Measurements from ENCODE around the gene LINGO3. TPM values are rescaled to one million over a fixed set of nuclear protein-coding genes. Genes with fewer than 3 reads are reported as not detected.

The LINGO3 gene
- total RNA-seq, 1 experiment from 2014 or later = not detected

DNA sequence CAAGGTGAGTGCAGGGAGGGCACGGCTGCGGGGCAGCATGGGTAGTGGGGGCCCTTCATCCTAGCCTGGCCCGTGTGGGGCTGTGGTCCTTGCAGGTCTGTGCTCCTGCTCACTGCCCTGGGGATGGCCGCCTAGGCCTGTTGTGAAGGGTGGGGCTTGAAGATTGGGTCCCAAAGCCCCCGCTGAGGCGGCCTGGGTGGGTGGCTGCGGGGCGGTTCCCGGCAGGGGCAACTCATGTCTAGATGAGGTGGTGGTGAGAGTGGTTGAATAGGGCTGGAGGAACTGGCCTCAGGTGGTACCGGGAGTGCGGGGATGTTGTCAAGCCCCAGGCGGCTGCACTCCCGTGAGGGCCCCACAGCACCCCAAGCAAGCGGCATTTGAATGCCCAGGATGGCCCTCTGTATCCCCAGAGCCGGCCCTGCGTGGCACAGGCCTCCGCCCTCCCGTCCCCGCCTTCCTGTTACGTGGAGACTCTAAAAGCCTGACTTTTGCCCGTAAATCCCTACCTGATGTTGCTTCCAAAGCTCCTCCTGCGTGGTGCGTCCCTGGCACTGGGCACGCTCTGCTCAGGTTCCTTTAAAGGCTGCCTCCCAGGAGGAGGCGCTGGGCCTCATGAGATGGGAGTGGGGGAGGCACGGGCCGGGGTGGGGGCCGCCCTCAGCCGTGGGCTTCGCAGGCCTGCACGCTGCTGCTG lies 35.5 kb upstream of the LINGO3 start:
- intact Hi-C loops (cut with micrococcal nuclease; ENCODE audit: unreplicated experiment) = no loop called here
- BruUV-seq (replicated peaks) = no TSS peak
- H3K27ac Mint-ChIP-seq (ENCODE audit: unreplicated experiment) = no peak overlapping the region
- no peaks in the 10 kb centered on the region for H3K9me3 Mint-ChIP-seq (ENCODE audit: low read depth, unreplicated experiment)
- H3K4me1 Mint-ChIP-seq (ENCODE audit: low read depth, unreplicated experiment) = peaks cover 10% of the 10 kb centered on the region
- no peak overlapping the region for H3K4me3 Mint-ChIP-seq (ENCODE audit: low read depth, unreplicated experiment)
- no peak for DNase-seq
- TF ChIP-seq, protein P1, sequence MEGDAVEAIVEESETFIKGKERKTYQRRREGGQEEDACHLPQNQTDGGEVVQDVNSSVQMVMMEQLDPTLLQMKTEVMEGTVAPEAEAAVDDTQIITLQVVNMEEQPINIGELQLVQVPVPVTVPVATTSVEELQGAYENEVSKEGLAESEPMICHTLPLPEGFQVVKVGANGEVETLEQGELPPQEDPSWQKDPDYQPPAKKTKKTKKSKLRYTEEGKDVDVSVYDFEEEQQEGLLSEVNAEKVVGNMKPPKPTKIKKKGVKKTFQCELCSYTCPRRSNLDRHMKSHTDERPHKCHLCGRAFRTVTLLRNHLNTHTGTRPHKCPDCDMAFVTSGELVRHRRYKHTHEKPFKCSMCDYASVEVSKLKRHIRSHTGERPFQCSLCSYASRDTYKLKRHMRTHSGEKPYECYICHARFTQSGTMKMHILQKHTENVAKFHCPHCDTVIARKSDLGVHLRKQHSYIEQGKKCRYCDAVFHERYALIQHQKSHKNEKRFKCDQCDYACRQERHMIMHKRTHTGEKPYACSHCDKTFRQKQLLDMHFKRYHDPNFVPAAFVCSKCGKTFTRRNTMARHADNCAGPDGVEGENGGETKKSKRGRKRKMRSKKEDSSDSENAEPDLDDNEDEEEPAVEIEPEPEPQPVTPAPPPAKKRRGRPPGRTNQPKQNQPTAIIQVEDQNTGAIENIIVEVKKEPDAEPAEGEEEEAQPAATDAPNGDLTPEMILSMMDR (IDR thresholded peaks at IDR 0.05; ENCODE audit: unreplicated experiment) = no peak
- H3K36me3 Mint-ChIP-seq (ENCODE audit: insufficient read depth, unreplicated experiment) = peaks cover 10% of the 10 kb centered on the region
- no peaks in the 10 kb centered on the region for H3K27me3 Mint-ChIP-seq (ENCODE audit: unreplicated experiment)
- CTCF ChIA-PET = no interaction called here

DNA sequence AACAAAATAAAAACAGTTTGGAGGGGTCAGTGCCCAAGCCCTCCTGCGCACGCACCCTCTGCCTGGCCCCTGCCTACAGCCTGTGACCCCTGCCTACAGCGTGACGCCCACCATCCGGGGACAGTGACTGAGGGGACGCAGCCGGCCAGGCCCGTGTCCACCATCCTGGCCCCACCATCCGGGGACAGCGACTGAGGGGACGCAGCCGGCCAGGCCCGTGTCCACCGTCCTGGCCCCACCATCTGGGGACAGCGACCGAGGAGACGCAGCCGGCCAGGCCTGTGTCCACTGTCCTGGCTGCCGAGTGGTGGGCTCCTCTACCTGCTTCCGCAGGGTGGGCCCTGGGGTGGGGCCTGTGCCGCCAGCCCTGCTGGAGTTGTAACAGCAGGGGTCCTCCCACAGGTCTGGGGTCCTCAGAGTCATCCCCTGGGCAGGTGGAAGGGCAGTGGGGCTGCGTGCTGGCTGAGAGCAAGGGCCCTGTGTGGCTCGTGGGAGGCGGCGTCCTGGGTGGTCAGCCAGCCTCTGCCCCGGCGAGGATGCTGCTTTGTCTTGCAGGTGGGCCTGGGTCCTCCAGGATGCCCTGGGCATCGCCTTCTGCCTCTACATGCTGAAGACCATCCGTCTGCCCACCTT lies 34.8 kb upstream of the LINGO3 start:
- Mint-ChIP-seq H3K27ac (ENCODE audit: unreplicated experiment) (no peak overlapping the region), H3K4me3 (ENCODE audit: low read depth, unreplicated experiment) (no peak overlapping the region), H3K9me3 (ENCODE audit: low read depth, unreplicated experiment) (no peaks in the 10 kb centered on the region), H3K36me3 (ENCODE audit: insufficient read depth, unreplicated experiment) (peaks cover 11% of the 10 kb centered on the region), H3K27me3 (ENCODE audit: unreplicated experiment) (no peaks in the 10 kb centered on the region), H3K4me1 (ENCODE audit: low read depth, unreplicated experiment) (peaks cover 10% of the 10 kb centered on the region)
- CTCF ChIA-PET = no interaction called here
- BruUV-seq (replicated peaks) = no TSS peak
- DNase-seq = no peak
- TF ChIP-seq, protein P1 (IDR thresholded peaks at IDR 0.05; ENCODE audit: unreplicated experiment) = no peak
- intact Hi-C loops (cut with micrococcal nuclease; ENCODE audit: unreplicated experiment) = no loop called here

DNA sequence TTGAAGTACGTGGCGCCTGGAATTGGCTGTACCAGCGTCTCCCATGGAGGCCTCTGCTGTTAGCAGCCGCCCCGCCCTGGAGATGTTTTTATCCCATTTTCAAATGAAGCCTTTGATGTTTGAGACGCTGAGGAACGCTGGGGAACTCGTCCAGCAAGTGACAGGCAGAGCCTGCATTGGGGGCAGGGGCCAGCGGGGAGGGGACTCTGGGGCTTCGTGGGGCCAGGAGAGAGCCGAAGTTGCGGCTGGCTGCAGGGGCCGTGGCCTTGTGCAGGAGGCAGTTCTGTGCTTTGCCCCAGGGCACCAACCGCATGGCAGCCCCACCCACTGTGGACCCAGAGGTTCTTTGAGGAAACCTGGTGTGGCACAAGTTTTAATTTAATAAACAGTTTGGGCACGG lies 34.0 kb upstream of the LINGO3 start:
- no peaks in the 10 kb centered on the region for H3K9me3 Mint-ChIP-seq (ENCODE audit: low read depth, unreplicated experiment)
- no peaks in the 10 kb centered on the region for H3K27me3 Mint-ChIP-seq (ENCODE audit: unreplicated experiment)
- no peak overlapping the region for H3K4me3 Mint-ChIP-seq (ENCODE audit: low read depth, unreplicated experiment)
- H3K4me1 Mint-ChIP-seq (ENCODE audit: low read depth, unreplicated experiment) = peaks cover 10% of the 10 kb centered on the region
- CTCF ChIA-PET = no interaction called here
- DNase-seq = no peak
- TF ChIP-seq, protein P1 (IDR thresholded peaks at IDR 0.05; ENCODE audit: unreplicated experiment) = no peak
- intact Hi-C loops (cut with micrococcal nuclease; ENCODE audit: unreplicated experiment) = no loop called here
- BruUV-seq (replicated peaks) = TSS peak; percentile 51
- H3K36me3 Mint-ChIP-seq (ENCODE audit: insufficient read depth, unreplicated experiment) = peaks cover 17% of the 10 kb centered on the region
- H3K27ac Mint-ChIP-seq (ENCODE audit: unreplicated experiment) = no peak overlapping the region

DNA sequence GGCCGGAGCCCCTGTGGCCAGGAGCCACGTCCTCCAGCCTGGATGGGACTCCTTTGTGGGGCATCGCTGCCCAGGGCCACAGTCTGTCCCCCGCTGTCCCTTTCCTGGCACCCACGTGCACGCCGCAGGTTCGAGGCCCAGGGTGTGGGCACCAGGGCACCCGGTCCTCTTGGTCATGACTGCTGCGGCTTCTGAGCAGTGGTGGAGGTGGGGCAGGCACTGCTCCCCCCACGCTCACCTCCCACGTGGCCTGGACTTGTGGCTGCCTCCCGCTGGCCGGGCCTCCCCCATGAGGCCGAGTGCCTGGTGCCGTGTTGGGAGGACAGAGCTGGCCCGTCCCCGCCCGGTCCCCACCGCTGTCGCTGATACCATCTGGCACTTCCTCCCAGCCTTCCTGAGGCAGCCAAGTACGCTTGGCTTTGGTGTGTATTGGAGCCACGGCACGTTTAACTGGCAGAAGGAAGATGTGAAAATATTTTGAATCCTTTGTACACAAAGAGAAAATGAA lies 33.3 kb upstream of the LINGO3 start:
- Mint-ChIP-seq H3K4me3 (ENCODE audit: low read depth, unreplicated experiment) (no peak overlapping the region), H3K36me3 (ENCODE audit: insufficient read depth, unreplicated experiment) (peaks cover 17% of the 10 kb centered on the region), H3K4me1 (ENCODE audit: low read depth, unreplicated experiment) (peaks cover 11% of the 10 kb centered on the region), H3K9me3 (ENCODE audit: low read depth, unreplicated experiment) (no peaks in the 10 kb centered on the region), H3K27ac (ENCODE audit: unreplicated experiment) (no peak overlapping the region), H3K27me3 (ENCODE audit: unreplicated experiment) (no peaks in the 10 kb centered on the region)
- BruUV-seq (replicated peaks) = no TSS peak
- TF ChIP-seq, protein P1 (IDR thresholded peaks at IDR 0.05; ENCODE audit: unreplicated experiment) = no peak
- CTCF ChIA-PET = no interaction called here
- intact Hi-C loops (cut with micrococcal nuclease; ENCODE audit: unreplicated experiment) = no loop called here
- no peak for DNase-seq

All from Calu3 (cell line).